Chondrocyte (in vitro differentiated cells): ENCODE measurements around the gene PPM1M. TPM values are rescaled to one million over a fixed set of nuclear protein-coding genes. Genes with fewer than 3 reads are reported as not detected.

Experiments used
- DNase-seq: peaks from one replicate; pipeline ENCODE4 v3.0.0; 2021; ENCODE audit warnings: mixed read lengths, low spot score
- H3K27ac Mint-ChIP-seq: one replicate; pipeline ENCODE4 v1.8.0; 2021; ENCODE audit warnings: mild to moderate bottlenecking, moderate library complexity, mixed read lengths; ENCODE audit not compliant: unreplicated experiment
- H3K27me3 Mint-ChIP-seq: 2 replicates; pipeline ENCODE4 v1.8.0; 2021; ENCODE audit warnings: low read depth, mixed read lengths
- H3K36me3 Mint-ChIP-seq: 2 replicates; pipeline ENCODE4 v1.8.0; 2021; ENCODE audit warnings: low read depth, mixed read lengths
- H3K4me1 Mint-ChIP-seq: 2 replicates; pipeline ENCODE4 v1.8.0; 2021; ENCODE audit warnings: low read depth, mild to moderate bottlenecking, mixed read lengths
- H3K4me3 Mint-ChIP-seq: one replicate; pipeline ENCODE4 v1.8.0; 2021; ENCODE audit warnings: mild to moderate bottlenecking, moderate library complexity, mixed read lengths; ENCODE audit not compliant: unreplicated experiment
- H3K9me3 Mint-ChIP-seq: 2 replicates; pipeline ENCODE4 v1.8.0; 2021; ENCODE audit warnings: low read depth, mixed read lengths
- CTCF ChIP-seq: fragments of 200-600 bp; sonication (generic); IDR thresholded peaks from 2 replicates; pipeline ENCODE4 v1.5.0; 2021; ENCODE audit warnings: antibody characterized with exemption, mild to moderate bottlenecking, moderate library complexity
- total RNA-seq: library from RNA; stranded (reverse); gene quantifications from 3 replicates; pipeline ENCODE4 v1.2.1, GENCODE V29; 2021

The PPM1M gene
- total RNA-seq, 1 donor from 2014 or later = 20.1 TPM

- no peaks in the 10 kb centered on the region for H3K9me3 Mint-ChIP-seq
- peaks cover 54% of the 10 kb centered on the region for H3K36me3 Mint-ChIP-seq
- no peak overlapping the region for H3K27ac Mint-ChIP-seq
- no peak overlapping the region for H3K4me3 Mint-ChIP-seq
- no peaks in the 10 kb centered on the region for H3K27me3 Mint-ChIP-seq
- DNase-seq = no peak
- H3K4me1 Mint-ChIP-seq = peaks cover 21% of the 10 kb centered on the region
- no peak for TF ChIP-seq CTCF
These were observed 41.1 kb upstream of the PPM1M start for GRCh38 chr3:52204337-52205073.

GRCh38 chr3:52205727-52206372, 39.7 kb upstream of the PPM1M start:
- H3K9me3 Mint-ChIP-seq = no peaks in the 10 kb centered on the region
- TF ChIP-seq CTCF = no peak
- no peaks in the 10 kb centered on the region for H3K27me3 Mint-ChIP-seq
- H3K4me1 Mint-ChIP-seq = peaks cover 10% of the 10 kb centered on the region
- DNase-seq = no peak
- peaks cover 63% of the 10 kb centered on the region for H3K36me3 Mint-ChIP-seq
- no peak overlapping the region for H3K4me3 Mint-ChIP-seq
- H3K27ac Mint-ChIP-seq = no peak overlapping the region

GRCh38 chr3:52208556-52208955, 37.0 kb upstream of the PPM1M start:
- no peak for TF ChIP-seq CTCF
- Mint-ChIP-seq H3K9me3 (no peaks in the 10 kb centered on the region), H3K27ac (no peak overlapping the region), H3K36me3 (peaks cover 66% of the 10 kb centered on the region), H3K27me3 (no peaks in the 10 kb centered on the region), H3K4me1 (no peaks in the 10 kb centered on the region), H3K4me3 (no peak overlapping the region)
- no peak for DNase-seq

- peaks cover 65% of the 10 kb centered on the region for H3K36me3 Mint-ChIP-seq
- H3K4me3 Mint-ChIP-seq = no peak overlapping the region
- no peak for TF ChIP-seq CTCF
- no peaks in the 10 kb centered on the region for H3K9me3 Mint-ChIP-seq
- H3K4me1 Mint-ChIP-seq = no peaks in the 10 kb centered on the region
- no peak for DNase-seq
- H3K27ac Mint-ChIP-seq = no peak overlapping the region
- no peaks in the 10 kb centered on the region for H3K27me3 Mint-ChIP-seq
These were observed 35.5 kb upstream of the PPM1M start for GRCh38 chr3:52210037-52210436.

- Mint-ChIP-seq H3K4me1 (no peaks in the 10 kb centered on the region), H3K27me3 (no peaks in the 10 kb centered on the region), H3K9me3 (no peaks in the 10 kb centered on the region), H3K27ac (no peak overlapping the region), H3K4me3 (no peak overlapping the region), H3K36me3 (peaks cover 68% of the 10 kb centered on the region)
- no peak for TF ChIP-seq CTCF
- DNase-seq = no peak
These were observed 35.0 kb upstream of the PPM1M start for GRCh38 chr3:52210550-52211046.
